Stomach (tissue), 4 donors: Measurements from ENCODE around the gene TRPV3.

Experiments
- CTCF ChIP-seq, 7 experiments: fragments of 450-650 bp in 4 of 7; fragments of 200-600 bp in 3 of 7; sonication (generic) in 3 of 7; IDR thresholded peaks; one replicate each; pipeline ENCODE4 v1.5.1; 2016 to 2019; ENCODE audit warnings: antibody characterized with exemption in 7 of 7, control low read depth in 2 of 7, mild to moderate bottlenecking in 1 of 7
- POLR2AphosphoS5 ChIP-seq, 3 donors: sonication (generic); formaldehyde crosslinking; IDR thresholded peaks; one replicate each; pipeline ENCODE4 v1.6.1; 2016; ENCODE audit warnings: antibody characterized with exemption in 3 of 3

GRCh38 chr17:3529817-3530741 lies 27.5 kb downstream of the TRPV3 start:
- TF ChIP-seq CTCF (IDR thresholded peaks at IDR 0.05) (no peak), POLR2AphosphoS5 (IDR thresholded peaks at IDR 0.05) (peak in 1 of 3 donors; percentile 73)
